HEK293 (cell line): ENCODE data around the gene CHST7.

Source experiments
- BCL11B ChIP-seq: fragments of 450-650 bp; formaldehyde crosslinking; IDR thresholded peaks from 2 replicates; pipeline ENCODE4 v1.5.1; 2016; ENCODE audit warnings: low read depth, missing biosample characterization, missing genetic modification characterization
- GFI1B ChIP-seq: fragments of 450-650 bp; formaldehyde crosslinking; IDR thresholded peaks from 2 replicates; pipeline ENCODE4 v1.5.1; 2016; ENCODE audit warnings: missing biosample characterization, missing genetic modification characterization
- INSM2 ChIP-seq: fragments of 450-650 bp; formaldehyde crosslinking; IDR thresholded peaks from 2 replicates; pipeline ENCODE4 v1.5.1; 2016; ENCODE audit warnings: missing biosample characterization, missing genetic modification characterization
- PRDM1 ChIP-seq: fragments of 450-650 bp; formaldehyde crosslinking; IDR thresholded peaks from 2 replicates; pipeline ENCODE4; 2016; ENCODE audit warnings: missing biosample characterization, missing genetic modification characterization
- SALL2 ChIP-seq: fragments of 450-650 bp; formaldehyde crosslinking; IDR thresholded peaks from 2 replicates; pipeline ENCODE4 v1.5.0; 2017; ENCODE audit warnings: missing biosample characterization, mild to moderate bottlenecking, missing genetic modification characterization, borderline replicate concordance
- ZBTB49 ChIP-seq: fragments of 450-650 bp; formaldehyde crosslinking; IDR thresholded peaks from 2 replicates; pipeline ENCODE4 v1.5.1; 2016; ENCODE audit warnings: missing biosample characterization, missing genetic modification characterization, low read depth
- ZNF184 ChIP-seq: fragments of 450-650 bp; IDR thresholded peaks from 2 replicates; pipeline ENCODE4 v1.5.1; 2018; ENCODE audit warnings: missing biosample characterization, mild to moderate bottlenecking, missing genetic modification characterization
- ZNF274 ChIP-seq, 2 experiments: fragments of 200-500 bp in 1 of 2; fragments of 450-650 bp in 1 of 2; sonication (Bioruptor generic) in 1 of 2; formaldehyde crosslinking in 1 of 2; IDR thresholded peaks; 2 replicates each; pipeline versions ENCODE4 v1.5.1 to v1.6.1; 2014 to 2016; ENCODE audit warnings: borderline replicate concordance in 1 of 2, inconsistent platforms in 1 of 2, low read length in 1 of 2, missing biosample characterization in 1 of 2, missing genetic modification characterization in 1 of 2
- ZNF280D ChIP-seq: fragments of 450-650 bp; formaldehyde crosslinking; IDR thresholded peaks from 2 replicates; pipeline ENCODE4 v1.5.1; 2016; ENCODE audit warnings: missing biosample characterization, missing genetic modification characterization
- ZNF48 ChIP-seq: fragments of 450-650 bp; formaldehyde crosslinking; IDR thresholded peaks from 2 replicates; pipeline ENCODE4 v1.5.1; 2016; ENCODE audit warnings: missing biosample characterization, missing genetic modification characterization
- ZNF501 ChIP-seq: fragments of 450-650 bp; formaldehyde crosslinking; IDR thresholded peaks from 2 replicates; pipeline ENCODE4 v1.5.1; 2016; ENCODE audit warnings: missing biosample characterization, missing genetic modification characterization
- ZNF514 ChIP-seq: fragments of 450-650 bp; formaldehyde crosslinking; IDR thresholded peaks from 2 replicates; pipeline ENCODE4 v1.5.1; 2016; ENCODE audit warnings: missing biosample characterization, missing genetic modification characterization
- ZNF645 ChIP-seq: fragments of 450-650 bp; formaldehyde crosslinking; IDR thresholded peaks from 2 replicates; pipeline ENCODE4; 2016; ENCODE audit warnings: missing biosample characterization, missing genetic modification characterization
- ZNF677 ChIP-seq: fragments of 450-650 bp; IDR thresholded peaks from 2 replicates; pipeline ENCODE4 v1.5.0; 2018; ENCODE audit warnings: missing biosample characterization, mild to moderate bottlenecking, missing genetic modification characterization, moderate library complexity
- ZNF747 ChIP-seq: fragments of 450-650 bp; formaldehyde crosslinking; IDR thresholded peaks from 2 replicates; pipeline ENCODE4 v1.5.1; 2016; ENCODE audit warnings: missing biosample characterization, missing genetic modification characterization
- ZNF785 ChIP-seq: fragments of 450-650 bp; formaldehyde crosslinking; IDR thresholded peaks from 2 replicates; pipeline ENCODE4 v1.5.1; 2016; ENCODE audit warnings: missing biosample characterization, missing genetic modification characterization
- ZNF791 ChIP-seq: fragments of 450-650 bp; formaldehyde crosslinking; IDR thresholded peaks from 2 replicates; pipeline ENCODE4 v1.5.1; 2016; ENCODE audit warnings: missing biosample characterization, missing genetic modification characterization
- TF ChIP-seq, protein P1 (sequence below): fragments of 450-650 bp; formaldehyde crosslinking; conservative IDR thresholded peaks from 2 replicates; pipeline ENCODE4 v1.5.1; 2016; ENCODE audit warnings: low read depth, missing biosample characterization, missing genetic modification characterization
- TF ChIP-seq, protein P2 (sequence below): fragments of 450-650 bp; formaldehyde crosslinking; IDR thresholded peaks from 2 replicates; pipeline ENCODE4 v1.5.1; 2016; ENCODE audit warnings: missing biosample characterization, missing genetic modification characterization
- TF ChIP-seq, protein P3 (sequence below): fragments of 450-650 bp; formaldehyde crosslinking; IDR thresholded peaks from 2 replicates; pipeline ENCODE4 v1.5.1; 2016; ENCODE audit warnings: missing biosample characterization, missing genetic modification characterization

CHST7 gene

GRCh38 chrX:46627711-46628419, 54.3 kb downstream of the CHST7 start (continued):
- TF ChIP-seq, protein P1, sequence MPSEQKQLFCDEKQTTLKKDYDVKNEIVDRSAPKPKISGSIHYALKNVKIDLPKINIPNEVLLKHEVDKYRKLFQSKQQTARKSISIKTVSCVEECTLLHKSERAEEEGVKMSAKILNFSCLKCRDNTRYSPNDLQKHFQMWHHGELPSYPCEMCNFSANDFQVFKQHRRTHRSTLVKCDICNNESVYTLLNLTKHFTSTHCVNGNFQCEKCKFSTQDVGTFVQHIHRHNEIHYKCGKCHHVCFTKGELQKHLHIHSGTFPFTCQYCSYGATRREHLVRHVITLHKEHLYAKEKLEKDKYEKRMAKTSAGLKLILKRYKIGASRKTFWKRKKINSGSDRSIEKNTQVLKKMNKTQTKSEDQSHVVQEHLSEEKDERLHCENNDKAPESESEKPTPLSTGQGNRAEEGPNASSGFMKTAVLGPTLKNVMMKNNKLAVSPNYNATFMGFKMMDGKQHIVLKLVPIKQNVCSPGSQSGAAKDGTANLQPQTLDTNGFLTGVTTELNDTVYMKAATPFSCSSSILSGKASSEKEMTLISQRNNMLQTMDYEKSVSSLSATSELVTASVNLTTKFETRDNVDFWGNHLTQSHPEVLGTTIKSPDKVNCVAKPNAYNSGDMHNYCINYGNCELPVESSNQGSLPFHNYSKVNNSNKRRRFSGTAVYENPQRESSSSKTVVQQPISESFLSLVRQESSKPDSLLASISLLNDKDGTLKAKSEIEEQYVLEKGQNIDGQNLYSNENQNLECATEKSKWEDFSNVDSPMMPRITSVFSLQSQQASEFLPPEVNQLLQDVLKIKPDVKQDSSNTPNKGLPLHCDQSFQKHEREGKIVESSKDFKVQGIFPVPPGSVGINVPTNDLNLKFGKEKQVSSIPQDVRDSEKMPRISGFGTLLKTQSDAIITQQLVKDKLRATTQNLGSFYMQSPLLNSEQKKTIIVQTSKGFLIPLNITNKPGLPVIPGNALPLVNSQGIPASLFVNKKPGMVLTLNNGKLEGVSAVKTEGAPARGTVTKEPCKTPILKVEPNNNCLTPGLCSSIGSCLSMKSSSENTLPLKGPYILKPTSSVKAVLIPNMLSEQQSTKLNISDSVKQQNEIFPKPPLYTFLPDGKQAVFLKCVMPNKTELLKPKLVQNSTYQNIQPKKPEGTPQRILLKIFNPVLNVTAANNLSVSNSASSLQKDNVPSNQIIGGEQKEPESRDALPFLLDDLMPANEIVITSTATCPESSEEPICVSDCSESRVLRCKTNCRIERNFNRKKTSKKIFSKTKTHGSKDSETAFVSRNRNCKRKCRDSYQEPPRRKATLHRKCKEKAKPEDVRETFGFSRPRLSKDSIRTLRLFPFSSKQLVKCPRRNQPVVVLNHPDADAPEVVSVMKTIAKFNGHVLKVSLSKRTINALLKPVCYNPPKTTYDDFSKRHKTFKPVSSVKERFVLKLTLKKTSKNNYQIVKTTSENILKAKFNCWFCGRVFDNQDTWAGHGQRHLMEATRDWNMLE (tag by site-specific recombination) = no peak
- TF ChIP-seq BCL11B (tag by site-specific recombination) (no peak), PRDM1 (no peak), INSM2 (tag by site-specific recombination) (no peak), ZNF785 (no peak), ZNF501 (no peak), ZNF645 (tag by site-specific recombination) (no peak), ZNF677 (tag by site-specific recombination) (no peak), ZNF280D (no peak), ZNF791 (tag by site-specific recombination) (no peak), GFI1B (tag by site-specific recombination) (peak; percentile 61), ZNF48 (tag by site-specific recombination) (no peak), ZNF514 (tag by site-specific recombination) (no peak), ZNF184 (tag by site-specific recombination) (no peak), ZNF274 (IDR thresholded peaks at IDR 0.05; ENCODE audit: low read length) (no peak), ZNF274 (tag by site-specific recombination; IDR thresholded peaks at IDR 0.05; ENCODE audit: borderline replicate concordance) (no peak), SALL2 (tag by site-specific recombination) (no peak), ZBTB49 (tag by site-specific recombination) (no peak), ZNF747 (tag by site-specific recombination) (no peak)
- TF ChIP-seq, protein P2, sequence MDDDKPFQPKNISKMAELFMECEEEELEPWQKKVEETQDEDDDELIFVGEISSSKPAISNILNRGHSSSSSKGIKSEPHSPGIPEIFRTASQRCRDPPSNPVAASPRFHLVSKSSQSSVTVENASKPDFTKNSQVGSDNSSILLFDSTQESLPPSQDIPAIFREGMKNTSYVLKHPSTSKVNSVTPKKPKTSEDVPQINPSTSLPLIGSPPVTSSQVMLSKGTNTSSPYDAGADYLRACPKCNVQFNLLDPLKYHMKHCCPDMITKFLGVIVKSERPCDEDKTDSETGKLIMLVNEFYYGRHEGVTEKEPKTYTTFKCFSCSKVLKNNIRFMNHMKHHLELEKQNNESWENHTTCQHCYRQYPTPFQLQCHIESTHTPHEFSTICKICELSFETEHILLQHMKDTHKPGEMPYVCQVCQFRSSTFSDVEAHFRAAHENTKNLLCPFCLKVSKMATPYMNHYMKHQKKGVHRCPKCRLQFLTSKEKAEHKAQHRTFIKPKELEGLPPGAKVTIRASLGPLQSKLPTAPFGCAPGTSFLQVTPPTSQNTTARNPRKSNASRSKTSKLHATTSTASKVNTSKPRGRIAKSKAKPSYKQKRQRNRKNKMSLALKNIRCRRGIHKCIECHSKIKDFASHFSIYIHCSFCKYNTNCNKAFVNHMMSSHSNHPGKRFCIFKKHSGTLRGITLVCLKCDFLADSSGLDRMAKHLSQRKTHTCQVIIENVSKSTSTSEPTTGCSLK = no peak
- TF ChIP-seq, protein P3, sequence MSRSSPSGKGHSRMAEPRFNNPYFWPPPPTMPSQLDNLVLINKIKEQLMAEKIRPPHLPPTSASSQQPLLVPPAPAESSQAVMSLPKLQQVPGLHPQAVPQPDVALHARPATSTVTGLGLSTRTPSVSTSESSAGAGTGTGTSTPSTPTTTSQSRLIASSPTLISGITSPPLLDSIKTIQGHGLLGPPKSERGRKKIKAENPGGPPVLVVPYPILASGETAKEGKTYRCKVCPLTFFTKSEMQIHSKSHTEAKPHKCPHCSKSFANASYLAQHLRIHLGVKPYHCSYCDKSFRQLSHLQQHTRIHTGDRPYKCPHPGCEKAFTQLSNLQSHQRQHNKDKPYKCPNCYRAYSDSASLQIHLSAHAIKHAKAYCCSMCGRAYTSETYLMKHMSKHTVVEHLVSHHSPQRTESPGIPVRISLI = no peak
